Measurements from ENCODE around the gene HFM1. TPM values are rescaled to one million over a fixed set of nuclear protein-coding genes. Genes with fewer than 3 reads are reported as not detected.

The HFM1 gene
- total RNA-seq, 6 experiments from 2014 or later, result not detected

- Mint-ChIP-seq H3K9me3 (no peaks in the 10 kb centered on the region), H3K36me3 (ENCODE audit: low read depth) (no peaks in the 10 kb centered on the region), H3K27me3 (ENCODE audit: insufficient read depth) (peaks cover 10% of the 10 kb centered on the region), H3K27ac (no peak overlapping the region), H3K4me3 (no peak overlapping the region), H3K4me1 (ENCODE audit: low read depth) (peaks cover 4% of the 10 kb centered on the region; the same call in 1 of the 2 replicates)
- no peak for DNase-seq
- TF ChIP-seq CTCF (IDR thresholded peaks at IDR 0.05), result peak; percentile 65
These were observed 2.2 kb upstream of the HFM1 start for GRCh38 chr1:91406773-91407389.

GRCh38 chr1:91402023-91402422 lies 2.6 kb downstream of the HFM1 start:
- H3K27me3 Mint-ChIP-seq (ENCODE audit: insufficient read depth), result peaks cover 6% of the 10 kb centered on the region
- no peaks in the 10 kb centered on the region for H3K36me3 Mint-ChIP-seq (ENCODE audit: low read depth)
- peak; percentile 74 for TF ChIP-seq CTCF (IDR thresholded peaks at IDR 0.05)
- H3K4me3 Mint-ChIP-seq, result no peak overlapping the region
- peaks cover 4% of the 10 kb centered on the region; the same call in 1 of the 2 replicates for H3K4me1 Mint-ChIP-seq (ENCODE audit: low read depth)
- peak; percentile 2 for DNase-seq
- H3K9me3 Mint-ChIP-seq, result no peaks in the 10 kb centered on the region
- H3K27ac Mint-ChIP-seq, result no peak overlapping the region

GRCh38 chr1:91400133-91400725 lies 4.4 kb downstream of the HFM1 start:
- peaks cover 6% of the 10 kb centered on the region for H3K27me3 Mint-ChIP-seq (ENCODE audit: insufficient read depth)
- H3K4me1 Mint-ChIP-seq (ENCODE audit: low read depth), result peaks cover 4% of the 10 kb centered on the region; the same call in 1 of the 2 replicates
- no peak overlapping the region for H3K27ac Mint-ChIP-seq
- H3K36me3 Mint-ChIP-seq (ENCODE audit: low read depth), result no peaks in the 10 kb centered on the region
- no peak; the same call in 1 of the 2 replicates for TF ChIP-seq CTCF (IDR thresholded peaks at IDR 0.05)
- H3K9me3 Mint-ChIP-seq, result no peaks in the 10 kb centered on the region
- H3K4me3 Mint-ChIP-seq, result no peak overlapping the region
- DNase-seq, result no peak

- no peak for TF ChIP-seq CTCF (IDR thresholded peaks at IDR 0.05)
- H3K27ac Mint-ChIP-seq, result no peak overlapping the region
- no peaks in the 10 kb centered on the region for H3K9me3 Mint-ChIP-seq
- no peak overlapping the region for H3K4me3 Mint-ChIP-seq
- no peak for DNase-seq
- H3K4me1 Mint-ChIP-seq (ENCODE audit: low read depth), result no peaks in the 10 kb centered on the region
- no peaks in the 10 kb centered on the region for H3K36me3 Mint-ChIP-seq (ENCODE audit: low read depth)
- no peaks in the 10 kb centered on the region; the same call in none of the 2 replicates for H3K27me3 Mint-ChIP-seq (ENCODE audit: insufficient read depth)
These were observed 6.3 kb downstream of the HFM1 start for GRCh38 chr1:91398291-91398690.

- no peaks in the 10 kb centered on the region for H3K4me1 Mint-ChIP-seq (ENCODE audit: low read depth)
- H3K9me3 Mint-ChIP-seq, result no peaks in the 10 kb centered on the region
- H3K27me3 Mint-ChIP-seq (ENCODE audit: insufficient read depth), result no peaks in the 10 kb centered on the region; the same call in none of the 2 replicates
- TF ChIP-seq CTCF (IDR thresholded peaks at IDR 0.05), result no peak
- no peak for DNase-seq
- H3K4me3 Mint-ChIP-seq, result no peak overlapping the region
- H3K36me3 Mint-ChIP-seq (ENCODE audit: low read depth), result no peaks in the 10 kb centered on the region
- H3K27ac Mint-ChIP-seq, result no peak overlapping the region
These were observed 7.0 kb downstream of the HFM1 start for GRCh38 chr1:91397605-91398004.
